Thyroid gland (tissue), 4 donors: ENCODE data around the gene SLC25A39. TPM values are rescaled to one million over a fixed set of nuclear protein-coding genes. Genes with fewer than 3 reads are reported as not detected.
"Not testable (repeated sequence)": the region's sequence is repeated elsewhere in the genome, so short reads cannot be mapped to it uniquely, and the experiment has no call there.

ENCODE experiments used
- DNase-seq, 2 donors: peaks; one replicate each; pipeline ENCODE4 v3.0.0-alpha.2; 2019
- H3K27ac ChIP-seq, 3 donors: fragments of 200-600 bp; sonication (generic); 1 replicate in 2 of 3; 2 replicates in 1 of 3; pipeline ENCODE4 v1.5.1; 2016 to 2019; ENCODE audit warnings: mild to moderate bottlenecking in 1 of 3, moderate library complexity in 1 of 3
- H3K27me3 ChIP-seq: fragments of 200-600 bp; sonication (generic); one replicate; pipeline ENCODE4 v1.5.1; 2019
- H3K36me3 ChIP-seq, 2 donors: fragments of 200-600 bp; sonication (generic); one replicate each; pipeline ENCODE4 v1.5.1; 2016 to 2019
- H3K4me1 ChIP-seq, 2 donors: fragments of 200-600 bp; sonication (generic); one replicate each; pipeline ENCODE4 v1.5.1; 2017 to 2019
- H3K4me3 ChIP-seq, 3 donors: fragments of 200-600 bp; sonication (generic); replicated peaks in 1 of 3; 1 replicate in 2 of 3; 2 replicates in 1 of 3; pipeline ENCODE4 v1.5.1; 2016; ENCODE audit warnings: mild to moderate bottlenecking in 1 of 3
- H3K9me3 ChIP-seq: fragments of 200-600 bp; sonication (generic); one replicate; pipeline ENCODE4 v1.5.1; 2017
- POLR2A ChIP-seq, 2 donors: fragments of 450-650 bp; IDR thresholded peaks; one replicate each; pipeline ENCODE4 v1.6.1; 2017; ENCODE audit warnings: antibody characterized with exemption in 2 of 2, mild to moderate bottlenecking in 2 of 2, moderate library complexity in 1 of 2
- WGBS, 2 donors: methylation state at CpG; one replicate each; pipeline ENCODE4 v1.1.5; 2017; 5-methylcytosine and 5-hydroxymethylcytosine counted together
- intact Hi-C: fragments of 100-400 bp; cut with DNase I; formaldehyde crosslinking; loops from one replicate; pipeline ENCODE4 v1.15.1; 2023
- total RNA-seq, 4 donors: library from RNA; depleted of rRNA; stranded (reverse); fragments of >200 nt; gene quantifications; one replicate each; pipeline ENCODE4 v1.2.3, GENCODE V29; 2016
- TF ChIP-seq, protein P1 (sequence below), 6 experiments: fragments of 200-600 bp in 3 of 6; fragments of 450-650 bp in 3 of 6; sonication (generic) in 3 of 6; IDR thresholded peaks; one replicate each; pipeline ENCODE4 v1.5.1; 2016 to 2019; ENCODE audit warnings: antibody characterized with exemption in 6 of 6, mild to moderate bottlenecking in 2 of 6, inconsistent platforms in 1 of 6, moderate library complexity in 1 of 6

Gene SLC25A39
- total RNA-seq, 4 donors from 2014 or later: 82.5 to 201 (median 144) TPM

DNA sequence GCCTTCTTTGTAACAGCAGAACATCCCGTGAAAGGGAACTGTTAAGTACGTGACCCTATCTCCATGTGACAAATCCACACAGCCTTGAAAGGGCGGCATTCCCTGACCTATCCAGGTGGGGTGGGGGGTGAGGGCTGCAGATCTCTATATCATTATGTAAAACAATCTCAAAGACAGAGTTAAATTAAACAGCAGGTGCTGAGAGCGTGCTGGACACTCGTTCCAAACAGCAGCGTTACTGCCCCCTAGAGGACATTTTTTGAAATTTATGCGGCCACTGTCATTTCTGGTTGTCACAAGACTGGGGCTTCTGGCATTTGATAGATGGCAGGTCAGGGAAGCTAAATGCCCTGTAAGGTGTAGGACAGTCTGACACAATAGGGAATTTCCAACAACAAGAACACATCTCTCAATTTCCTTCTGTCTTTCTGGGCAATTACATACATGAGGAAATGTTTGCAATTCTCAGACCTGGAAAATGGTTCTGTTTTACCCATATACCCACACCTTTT lies 6.7 kb upstream of the SLC25A39 start:
- intact Hi-C loops: no loop called here
- no peak overlapping the region for H3K27ac ChIP-seq
- H3K36me3 ChIP-seq: no peaks in the 10 kb centered on the region
- no peaks in the 10 kb centered on the region for H3K9me3 ChIP-seq
- peaks cover 5 to 13% of the 10 kb centered on the region in 2 donors for H3K4me1 ChIP-seq
- H3K27me3 ChIP-seq: no peaks in the 10 kb centered on the region
- peak; percentile 75 for DNase-seq
- TF ChIP-seq, protein P1, sequence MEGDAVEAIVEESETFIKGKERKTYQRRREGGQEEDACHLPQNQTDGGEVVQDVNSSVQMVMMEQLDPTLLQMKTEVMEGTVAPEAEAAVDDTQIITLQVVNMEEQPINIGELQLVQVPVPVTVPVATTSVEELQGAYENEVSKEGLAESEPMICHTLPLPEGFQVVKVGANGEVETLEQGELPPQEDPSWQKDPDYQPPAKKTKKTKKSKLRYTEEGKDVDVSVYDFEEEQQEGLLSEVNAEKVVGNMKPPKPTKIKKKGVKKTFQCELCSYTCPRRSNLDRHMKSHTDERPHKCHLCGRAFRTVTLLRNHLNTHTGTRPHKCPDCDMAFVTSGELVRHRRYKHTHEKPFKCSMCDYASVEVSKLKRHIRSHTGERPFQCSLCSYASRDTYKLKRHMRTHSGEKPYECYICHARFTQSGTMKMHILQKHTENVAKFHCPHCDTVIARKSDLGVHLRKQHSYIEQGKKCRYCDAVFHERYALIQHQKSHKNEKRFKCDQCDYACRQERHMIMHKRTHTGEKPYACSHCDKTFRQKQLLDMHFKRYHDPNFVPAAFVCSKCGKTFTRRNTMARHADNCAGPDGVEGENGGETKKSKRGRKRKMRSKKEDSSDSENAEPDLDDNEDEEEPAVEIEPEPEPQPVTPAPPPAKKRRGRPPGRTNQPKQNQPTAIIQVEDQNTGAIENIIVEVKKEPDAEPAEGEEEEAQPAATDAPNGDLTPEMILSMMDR (IDR thresholded peaks at IDR 0.05): peak; percentile 65 to 78 (median 76)
- no peak for TF ChIP-seq POLR2A (IDR thresholded peaks at IDR 0.05)
- H3K4me3 ChIP-seq: no peak overlapping the region
- 6 to 8% methylated on average over 7 of the region's 7 CpGs for WGBS, 2 donors

- H3K27me3 ChIP-seq, H3K9me3 ChIP-seq, H3K4me3 ChIP-seq, H3K27ac ChIP-seq, H3K36me3 ChIP-seq, intact Hi-C loops, DNase-seq: not testable (repeated sequence)
- WGBS, 2 donors: 81 to 91% methylated on average over 5 of the region's 5 CpGs
- H3K4me1 ChIP-seq: peaks cover 11 to 20% of the 10 kb centered on the region in 2 donors
Measured at GRCh38 chr17:44330263-44330662, 5.6 kb upstream of the SLC25A39 start.

DNA sequence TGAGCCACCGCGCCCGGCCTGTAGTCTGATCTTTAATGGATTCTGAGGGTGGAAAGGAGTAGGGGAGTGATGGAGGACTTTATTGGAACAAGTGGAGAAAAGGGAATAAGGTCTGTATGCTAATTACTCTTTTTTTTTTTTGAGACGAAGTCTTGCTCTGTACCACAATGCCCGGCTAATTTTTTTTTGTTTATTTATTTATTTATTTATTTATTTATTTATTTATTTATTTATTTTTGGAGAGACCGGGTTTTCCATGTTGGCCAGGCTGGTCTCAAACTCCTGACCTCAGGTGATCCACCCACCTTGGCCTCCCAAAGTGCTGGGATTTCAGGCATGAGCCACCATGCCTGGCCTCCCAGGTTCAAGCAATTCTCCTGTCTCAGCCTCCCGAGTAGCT lies 4.9 kb upstream of the SLC25A39 start:
- WGBS, 2 donors: 90 to 93% methylated on average over 7 of the region's 7 CpGs
- H3K27me3 ChIP-seq, intact Hi-C loops, H3K36me3 ChIP-seq, H3K4me3 ChIP-seq, H3K9me3 ChIP-seq, DNase-seq, H3K27ac ChIP-seq: not testable (repeated sequence)
- peaks cover 11 to 20% of the 10 kb centered on the region in 2 donors for H3K4me1 ChIP-seq

DNA sequence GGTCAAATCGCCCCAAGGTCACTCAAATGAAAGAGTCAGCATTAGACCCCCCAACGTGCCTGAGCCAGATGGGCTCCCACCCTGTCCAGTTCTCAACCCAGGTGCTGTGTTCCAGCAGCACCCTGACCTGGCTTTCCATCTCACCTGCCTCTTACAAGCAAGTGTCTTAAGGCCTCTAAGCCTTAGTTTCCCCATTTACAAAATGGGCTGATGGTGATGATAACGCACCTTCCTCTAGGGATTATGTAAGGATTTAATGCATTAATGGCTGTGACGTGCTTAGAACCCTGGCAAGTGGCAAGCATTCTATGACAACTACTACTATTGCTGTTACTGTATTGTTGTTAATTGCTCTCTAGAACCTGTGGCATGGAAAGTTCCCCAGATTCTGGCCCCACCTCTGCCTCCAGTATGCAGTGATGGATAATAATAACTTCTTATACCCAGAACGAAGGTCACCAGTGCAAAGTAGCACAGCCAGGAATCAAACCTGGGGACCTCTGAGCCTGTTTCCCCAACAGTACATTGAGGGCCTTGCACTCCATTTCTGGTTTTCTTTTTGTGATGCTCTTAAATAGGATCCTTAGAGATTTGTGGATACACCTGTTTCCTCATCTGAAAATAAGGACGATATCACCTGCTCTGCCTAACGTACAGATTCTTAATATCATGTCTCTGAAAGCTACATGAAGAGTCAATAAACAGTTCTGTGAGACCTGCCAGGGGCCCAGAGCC lies 3.3 kb upstream of the SLC25A39 start:
- Histone ChIP-seq H3K9me3 (no peaks in the 10 kb centered on the region), H3K27ac (no peak overlapping the region), H3K36me3 (no peaks in the 10 kb centered on the region), H3K27me3 (no peaks in the 10 kb centered on the region), H3K4me1 (peaks cover 24 to 31% of the 10 kb centered on the region in 2 donors), H3K4me3 (no peak overlapping the region)
- intact Hi-C loops: no loop called here
- 81 to 85% methylated on average over 7 of the region's 7 CpGs for WGBS, 2 donors
- TF ChIP-seq, protein P1 (IDR thresholded peaks at IDR 0.05): no peak
- TF ChIP-seq POLR2A (IDR thresholded peaks at IDR 0.05): no peak
- no peak for DNase-seq

DNA sequence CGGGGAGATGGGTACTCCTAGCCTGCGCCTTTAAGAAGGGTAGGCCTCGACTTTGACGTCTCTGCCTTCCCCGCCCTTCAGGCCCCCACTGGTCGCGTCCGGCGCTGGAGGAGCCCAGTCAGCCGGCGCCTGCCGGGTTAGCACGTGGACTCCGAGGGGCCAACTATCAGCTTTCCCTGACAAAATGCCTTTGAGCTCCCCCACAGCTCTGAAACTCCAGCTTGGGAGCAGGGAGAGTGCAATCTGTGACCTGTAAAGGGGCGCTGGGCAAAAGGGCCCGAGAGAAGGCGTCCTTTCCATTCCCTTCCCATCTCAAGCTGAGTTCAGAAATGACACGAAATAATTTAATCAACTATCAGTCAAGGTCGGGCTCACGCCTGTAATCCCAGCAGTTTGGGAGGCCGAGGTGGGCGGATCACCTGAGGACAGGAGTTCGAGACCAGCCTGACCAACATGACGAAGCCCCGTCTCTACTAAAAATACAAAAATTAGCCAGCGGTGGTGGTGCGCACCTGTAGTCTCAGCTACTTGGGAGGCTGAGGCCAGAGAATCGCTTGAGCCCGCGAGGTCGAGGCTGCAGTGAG lies 2.3 kb upstream of the SLC25A39 start:
- H3K4me1 ChIP-seq: peaks cover 24 to 35% of the 10 kb centered on the region in 2 donors
- peaks cover 2 to 4% of the 10 kb centered on the region in 2 donors for H3K36me3 ChIP-seq
- peak overlapping the region in 2 of 3 donors; percentile 57 to 91 for H3K27ac ChIP-seq
- 35 to 45% methylated on average over 17 to 22 of the region's 31 CpGs for WGBS, 2 donors
- H3K9me3 ChIP-seq: no peaks in the 10 kb centered on the region
- H3K27me3 ChIP-seq: no peaks in the 10 kb centered on the region
- intact Hi-C loops: no loop called here
- TF ChIP-seq, protein P1 (IDR thresholded peaks at IDR 0.05): peak in 1 of 6 experiments; percentile 45
- TF ChIP-seq POLR2A (IDR thresholded peaks at IDR 0.05): peak in 1 of 2 donors; percentile 35
- peak; percentile 98 for DNase-seq
- H3K4me3 ChIP-seq: peak overlapping the region in 1 of 3 donors; percentile 96

GRCh38 chr17:44324092-44324570 lies 492 bp downstream of the SLC25A39 start:
- Histone ChIP-seq H3K27me3 (no peaks in the 10 kb centered on the region), H3K4me1 (peaks cover 24 to 35% of the 10 kb centered on the region in 2 donors), H3K4me3 (peak overlapping the region; percentile 57 to 96 (median 80)), H3K27ac (peak overlapping the region in 2 of 3 donors; percentile 26 to 91), H3K9me3 (no peaks in the 10 kb centered on the region), H3K36me3 (peaks cover 28 to 29% of the 10 kb centered on the region in 2 donors)
- DNase-seq: peak; percentile 34 to 36
- intact Hi-C loops: loop anchor here (5.0 kb wide), 1 partner anchor 182 kb away; the partner anchor contains the start of gene HROB
- TF ChIP-seq, protein P1 (IDR thresholded peaks at IDR 0.05): no peak
- no peak for TF ChIP-seq POLR2A (IDR thresholded peaks at IDR 0.05)
- 0% methylated on average over 2 to 18 of the region's 38 CpGs for WGBS, 2 donors
